Measurements from ENCODE around the gene HSDL1. TPM values are rescaled to one million over a fixed set of nuclear protein-coding genes. Genes with fewer than 3 reads are reported as not detected.
A peak's percentile ranks its signal among the peaks of the same experiment; 100 is the strongest.

Gene HSDL1
- total RNA-seq, 1 donor from 2014 or later, result 36.4 TPM

- no peak overlapping the region for H3K27ac Mint-ChIP-seq
- H3K36me3 Mint-ChIP-seq, result peaks cover 15% of the 10 kb centered on the region
Observed at GRCh38 chr16:84085271-84085667, 59.7 kb downstream of the HSDL1 start.

GRCh38 chr16:84084570-84085270 lies 60.3 kb downstream of the HSDL1 start:
- peak; percentile 82 for TF ChIP-seq CTCF (conservative IDR thresholded peaks at IDR 0.05)
- no peaks in the 10 kb centered on the region for H3K4me1 Mint-ChIP-seq (ENCODE audit: unreplicated experiment)
- no peak overlapping the region for H3K27ac Mint-ChIP-seq
- H3K4me3 Mint-ChIP-seq, result no peak overlapping the region
- H3K9me3 Mint-ChIP-seq, result no peaks in the 10 kb centered on the region
- peaks cover 15% of the 10 kb centered on the region for H3K36me3 Mint-ChIP-seq
- H3K27me3 Mint-ChIP-seq, result no peaks in the 10 kb centered on the region
- no peak for DNase-seq (ENCODE audit: extremely low spot score, unreplicated experiment)

More at GRCh38 chr16:84085271-84085667, 59.7 kb downstream of the HSDL1 start:
- DNase-seq (ENCODE audit: extremely low spot score, unreplicated experiment), result no peak
- TF ChIP-seq CTCF (conservative IDR thresholded peaks at IDR 0.05), result no peak
- Mint-ChIP-seq H3K27me3 (no peaks in the 10 kb centered on the region), H3K4me1 (ENCODE audit: unreplicated experiment) (no peaks in the 10 kb centered on the region), H3K9me3 (no peaks in the 10 kb centered on the region), H3K4me3 (no peak overlapping the region)

- H3K4me1 Mint-ChIP-seq (ENCODE audit: unreplicated experiment), result no peaks in the 10 kb centered on the region
- no peak overlapping the region for H3K27ac Mint-ChIP-seq
- no peak for TF ChIP-seq CTCF (conservative IDR thresholded peaks at IDR 0.05)
- H3K27me3 Mint-ChIP-seq, result no peaks in the 10 kb centered on the region
- DNase-seq (ENCODE audit: extremely low spot score, unreplicated experiment), result no peak
- peaks cover 20% of the 10 kb centered on the region for H3K36me3 Mint-ChIP-seq
- no peak overlapping the region for H3K4me3 Mint-ChIP-seq
- no peaks in the 10 kb centered on the region for H3K9me3 Mint-ChIP-seq
Observed at GRCh38 chr16:84082835-84083569, 62.0 kb downstream of the HSDL1 start.

- Mint-ChIP-seq H3K27me3 (no peaks in the 10 kb centered on the region), H3K9me3 (no peaks in the 10 kb centered on the region), H3K4me1 (ENCODE audit: unreplicated experiment) (no peaks in the 10 kb centered on the region), H3K27ac (no peak overlapping the region), H3K36me3 (peaks cover 21% of the 10 kb centered on the region), H3K4me3 (no peak overlapping the region)
- DNase-seq (ENCODE audit: extremely low spot score, unreplicated experiment), result no peak
- no peak for TF ChIP-seq CTCF (conservative IDR thresholded peaks at IDR 0.05)
Observed at GRCh38 chr16:84082110-84082509, 62.9 kb downstream of the HSDL1 start.

- Mint-ChIP-seq H3K27me3 (no peaks in the 10 kb centered on the region), H3K27ac (no peak overlapping the region), H3K4me1 (ENCODE audit: unreplicated experiment) (no peaks in the 10 kb centered on the region), H3K9me3 (no peaks in the 10 kb centered on the region), H3K36me3 (peaks cover 25% of the 10 kb centered on the region), H3K4me3 (no peak overlapping the region)
- no peak for DNase-seq (ENCODE audit: extremely low spot score, unreplicated experiment)
- no peak for TF ChIP-seq CTCF (conservative IDR thresholded peaks at IDR 0.05)
Observed at GRCh38 chr16:84081446-84081989, 63.5 kb downstream of the HSDL1 start.
